C4-2B (cell line): Measurements from ENCODE around the gene ANKRD33B.

Source experiments
- H3K27ac ChIP-seq: fragments of 450-650 bp; 2 replicates; pipeline ENCODE4 v1.5.1; 2017
- ZFX ChIP-seq: fragments of 450-650 bp; IDR thresholded peaks from 2 replicates; pipeline ENCODE4 v1.6.1; 2017
- TF ChIP-seq, protein P1 (sequence below): fragments of 450-650 bp; conservative IDR thresholded peaks from 2 replicates; pipeline ENCODE4 v1.5.1; 2017; ENCODE audit warnings: mild to moderate bottlenecking

ANKRD33B gene

DNA sequence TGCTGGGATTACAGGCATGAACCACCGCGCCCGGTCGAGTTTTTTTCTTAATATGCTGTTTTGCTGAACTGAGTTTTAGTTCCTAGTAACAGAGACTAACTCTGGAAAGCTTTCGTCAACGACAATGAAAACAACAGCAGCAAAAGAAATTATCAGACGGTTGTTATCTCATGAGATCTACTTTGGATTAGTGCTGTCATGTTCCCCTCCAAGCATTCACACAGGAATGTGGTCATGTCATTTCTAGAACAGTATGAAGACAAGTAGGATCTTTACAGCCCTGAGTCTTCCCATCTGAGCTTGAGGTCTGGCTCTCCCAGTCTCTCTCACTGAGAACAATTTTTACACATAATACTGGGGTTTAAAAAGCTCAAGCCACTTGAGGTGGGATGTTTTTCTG, 4.0 kb upstream of the ANKRD33B start:
- TF ChIP-seq, protein P1, sequence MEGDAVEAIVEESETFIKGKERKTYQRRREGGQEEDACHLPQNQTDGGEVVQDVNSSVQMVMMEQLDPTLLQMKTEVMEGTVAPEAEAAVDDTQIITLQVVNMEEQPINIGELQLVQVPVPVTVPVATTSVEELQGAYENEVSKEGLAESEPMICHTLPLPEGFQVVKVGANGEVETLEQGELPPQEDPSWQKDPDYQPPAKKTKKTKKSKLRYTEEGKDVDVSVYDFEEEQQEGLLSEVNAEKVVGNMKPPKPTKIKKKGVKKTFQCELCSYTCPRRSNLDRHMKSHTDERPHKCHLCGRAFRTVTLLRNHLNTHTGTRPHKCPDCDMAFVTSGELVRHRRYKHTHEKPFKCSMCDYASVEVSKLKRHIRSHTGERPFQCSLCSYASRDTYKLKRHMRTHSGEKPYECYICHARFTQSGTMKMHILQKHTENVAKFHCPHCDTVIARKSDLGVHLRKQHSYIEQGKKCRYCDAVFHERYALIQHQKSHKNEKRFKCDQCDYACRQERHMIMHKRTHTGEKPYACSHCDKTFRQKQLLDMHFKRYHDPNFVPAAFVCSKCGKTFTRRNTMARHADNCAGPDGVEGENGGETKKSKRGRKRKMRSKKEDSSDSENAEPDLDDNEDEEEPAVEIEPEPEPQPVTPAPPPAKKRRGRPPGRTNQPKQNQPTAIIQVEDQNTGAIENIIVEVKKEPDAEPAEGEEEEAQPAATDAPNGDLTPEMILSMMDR = no peak
- no peak for TF ChIP-seq ZFX

DNA sequence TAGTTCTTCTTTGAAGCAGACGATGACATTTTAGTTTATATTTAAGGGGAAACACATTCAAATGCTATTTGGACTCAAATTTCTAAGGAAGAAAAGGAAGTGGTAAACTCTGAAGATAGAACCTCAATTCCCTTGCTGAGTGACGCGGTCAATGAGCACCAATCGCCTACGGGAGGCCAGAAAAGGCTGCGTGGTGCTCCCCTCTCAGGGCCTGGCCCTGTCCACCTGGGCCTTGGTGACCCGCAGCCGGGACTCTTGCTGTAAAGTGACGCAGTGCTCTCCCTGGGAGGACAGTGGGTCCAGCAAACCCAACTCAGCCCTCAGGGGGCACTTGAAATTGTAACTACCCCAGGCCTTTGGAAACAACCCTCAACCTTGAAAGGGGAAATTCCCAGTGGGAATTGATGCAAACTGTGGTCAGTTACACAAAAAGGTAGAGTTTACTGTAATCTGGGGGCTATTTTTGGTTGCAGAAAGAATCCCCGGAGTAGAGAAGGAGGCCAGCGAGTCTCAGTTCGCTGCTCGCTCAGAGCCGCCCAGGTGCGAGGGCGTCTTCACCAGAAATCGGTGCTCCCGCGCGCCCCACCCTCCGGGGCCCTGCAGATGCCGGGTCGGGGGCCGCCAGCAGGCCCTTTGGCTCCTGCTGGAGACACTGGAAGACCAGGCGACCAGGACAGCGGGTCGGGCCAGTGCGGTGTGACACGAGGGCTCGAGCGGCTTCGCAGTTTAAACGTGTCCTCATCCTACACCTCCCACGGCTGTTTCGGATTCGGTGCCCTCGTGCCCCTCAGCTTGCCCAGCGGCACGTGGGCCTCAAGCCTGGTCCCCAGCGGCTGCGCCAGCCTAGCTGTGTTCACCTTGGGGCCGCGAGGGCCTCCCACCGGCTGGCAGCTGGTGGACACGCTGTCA, 1.4 kb upstream of the ANKRD33B start:
- TF ChIP-seq ZFX = no peak
- TF ChIP-seq, protein P1 = no peak
- H3K27ac ChIP-seq = no peak overlapping the region

More for the DNA sequence above, 4.0 kb upstream of the ANKRD33B start:
- H3K27ac ChIP-seq = no peak overlapping the region

- H3K27ac ChIP-seq = no peak overlapping the region
- TF ChIP-seq, protein P1 = no peak
- TF ChIP-seq ZFX = no peak
Measured at GRCh38 chr5:10563110-10563944, 543 bp upstream of the ANKRD33B start.

GRCh38 chr5:10564838-10565784, 1.2 kb downstream of the ANKRD33B start:
- no peak overlapping the region for H3K27ac ChIP-seq
- TF ChIP-seq, protein P1 = no peak
- no peak for TF ChIP-seq ZFX

DNA sequence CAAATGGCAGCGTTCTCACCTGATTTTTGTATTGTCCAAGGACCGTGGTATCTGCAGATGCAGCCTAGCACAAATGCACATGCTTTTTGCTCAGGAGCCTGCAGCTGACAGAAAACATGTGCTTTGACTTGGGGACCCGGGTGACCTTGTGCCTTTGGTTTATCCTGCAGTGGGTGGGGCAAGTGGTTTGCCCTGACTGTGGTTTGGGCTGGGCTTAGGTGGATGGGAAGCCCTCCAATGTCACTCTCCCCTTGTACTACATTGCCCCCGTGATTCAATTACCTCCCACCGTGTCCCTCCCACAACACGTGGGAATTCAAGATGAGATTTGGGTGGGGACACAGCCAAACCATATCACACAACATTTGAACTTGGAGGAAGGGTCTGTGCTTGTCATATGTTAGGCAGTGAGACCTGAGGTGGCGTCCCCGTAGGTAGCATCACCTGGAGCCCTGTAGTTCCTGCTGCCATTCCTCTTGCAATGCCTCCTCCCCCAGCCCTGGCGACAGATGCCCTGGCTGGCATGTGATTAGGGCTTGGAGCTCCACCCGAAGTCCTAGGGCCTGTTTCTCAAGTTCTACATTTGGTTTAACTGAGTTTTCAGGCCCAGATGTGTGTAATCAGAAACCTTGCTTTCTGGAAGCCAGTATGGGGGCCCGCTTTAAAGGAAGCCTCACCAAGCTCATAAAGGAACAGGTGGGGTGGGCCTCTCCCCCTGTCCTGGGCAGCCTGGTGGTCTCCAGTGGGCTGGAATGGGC, 2.1 kb downstream of the ANKRD33B start:
- no peak for TF ChIP-seq ZFX
- TF ChIP-seq, protein P1 = no peak
- H3K27ac ChIP-seq = no peak overlapping the region

- H3K27ac ChIP-seq = no peak overlapping the region
- TF ChIP-seq ZFX = no peak
- TF ChIP-seq, protein P1 = no peak
Measured at GRCh38 chr5:10566543-10567068, 2.7 kb downstream of the ANKRD33B start.
